GM12878 (cell line): Measurements from ENCODE around the gene CERT1. TPM values are rescaled to one million over a fixed set of nuclear protein-coding genes. Genes with fewer than 3 reads are reported as not detected.

ENCODE experiments used
- ATAC-seq: fragments of 200-7000 bp; cut with Tn5 transposase; 3 replicates; pipeline ENCODE4 v1.9.1; 2020; ENCODE audit warnings: mild to moderate bottlenecking, moderate library complexity
- BruUV-seq: library from RNA; stranded (reverse); fragments of 400-500 nt; replicated peaks from 2 replicates; lab custom pipeline; 2021; lab: Mats Ljungman, UMichigan
- CTCF ChIA-PET: fragments of 300-600 bp; sonication (Branson Sonifier 250); formaldehyde crosslinking; extraction: SDS; loops from one replicate; lab custom pipeline; 2021; ENCODE audit warnings: inconsistent platforms; lab: Yijun Ruan, JAX
- POLR2A ChIA-PET: fragments of 350-600 bp; formaldehyde crosslinking; extraction: SDS; loops from one replicate; lab custom pipeline; 2021; ENCODE audit warnings: inconsistent platforms; lab: Charles Lee
- RAD21 ChIA-PET: fragments of 300-600 bp; sonication (Branson Sonifier 250); formaldehyde crosslinking; loops from one replicate; lab custom pipeline; 2023; ENCODE audit warnings: antibody characterized with exemption; ENCODE audit not compliant: unreplicated experiment; lab: Charles Lee
- SMC1A ChIA-PET: fragments of 300-600 bp; sonication (Branson Sonifier 250); formaldehyde crosslinking; loops from one replicate; lab custom pipeline; 2023; ENCODE audit not compliant: unreplicated experiment, uncharacterized antibody; lab: Charles Lee
- DNase-seq: peaks from one replicate; pipeline ENCODE4 v3.0.0-alpha.2; 2011; ENCODE audit warnings: low read depth, low spot score
- FAIRE-seq: peaks from 3 replicates; lab custom pipeline; 2011; peaks lifted over from hg19 to GRCh38; lab: Jason Lieb, UNC
- H2AFZ ChIP-seq: 2 replicates; pipeline ENCODE4 v1.6.0; 2011; ENCODE audit warnings: low read depth, low read length, control low read depth; ENCODE audit not compliant: control insufficient read depth
- H3K27ac ChIP-seq: 2 replicates; pipeline ENCODE4 v1.5.1; 2011; ENCODE audit warnings: control low read depth; ENCODE audit not compliant: control insufficient read depth, insufficient read depth
- H3K27me3 ChIP-seq, 2 experiments: replicated peaks in 1 of 2; 2 replicates each; pipeline versions ENCODE4 v1.6.0 to v1.6.1; 2011; ENCODE audit warnings: low read length in 1 of 2; ENCODE audit not compliant: control insufficient read depth in 2 of 2, insufficient read depth in 2 of 2
- H3K36me3 ChIP-seq, 2 experiments: 2 replicates each; pipeline ENCODE4 v1.5.1; 2011; ENCODE audit warnings: low read length in 1 of 2; ENCODE audit not compliant: control insufficient read depth in 2 of 2, insufficient read depth in 2 of 2
- H3K4me1 ChIP-seq: 2 replicates; pipeline ENCODE4 v1.6.1; 2011; ENCODE audit warnings: mild to moderate bottlenecking, low read length, moderate library complexity, mixed read lengths; ENCODE audit not compliant: control insufficient read depth, insufficient read depth
- H3K4me2 ChIP-seq: 2 replicates; pipeline ENCODE4 v1.6.0; 2011; ENCODE audit warnings: control low read depth; ENCODE audit not compliant: control insufficient read depth, insufficient read depth
- H3K4me3 ChIP-seq: fragments of 200-600 bp; sonication (generic); 2 replicates; pipeline ENCODE4 v1.5.1; 2016
- H3K79me2 ChIP-seq: 2 replicates; pipeline ENCODE4 v1.6.0; 2011; ENCODE audit warnings: low read length; ENCODE audit not compliant: control insufficient read depth, insufficient read depth
- H3K9ac ChIP-seq: 2 replicates; pipeline ENCODE4 v1.8.0; 2011; ENCODE audit warnings: low read length, control low read depth, mixed read lengths; ENCODE audit not compliant: control insufficient read depth, insufficient read depth
- H3K9me3 ChIP-seq: replicated peaks from 3 replicates; pipeline ENCODE4 v1.5.1; 2011; ENCODE audit warnings: mild to moderate bottlenecking, low read length; ENCODE audit not compliant: control insufficient read depth, insufficient read depth
- H4K20me1 ChIP-seq: 2 replicates; pipeline ENCODE4 v1.6.0; 2011; ENCODE audit not compliant: control insufficient read depth, insufficient read depth
- CEBPB ChIP-seq, 2 experiments: fragments of 150-350 bp in 1 of 2; IDR thresholded peaks; 2 replicates each; pipeline ENCODE4 v1.6.1; 2012 to 2014; ENCODE audit warnings: low read depth in 2 of 2, low read length in 2 of 2, borderline replicate concordance in 1 of 2, inconsistent platforms in 1 of 2
- CHD2 ChIP-seq: IDR thresholded peaks from 2 replicates; pipeline ENCODE4 v1.6.1; 2011; ENCODE audit warnings: low read depth, low read length, improper control_type of control experiment, borderline replicate concordance
- FOS ChIP-seq: IDR thresholded peaks from 3 replicates; pipeline ENCODE4 v1.6.1; 2011; ENCODE audit warnings: borderline replicate concordance; ENCODE audit not compliant: insufficient read length; ENCODE audit errors: extremely low read depth
- HDAC6 ChIP-seq: fragments of 200-600 bp; sonication (generic); IDR thresholded peaks from one replicate; pipeline ENCODE4 v1.8.0; 2017; ENCODE audit warnings: antibody characterized with exemption; ENCODE audit not compliant: unreplicated experiment
- MTA3 ChIP-seq: IDR thresholded peaks from 2 replicates; pipeline ENCODE4 v1.6.1; 2012; ENCODE audit warnings: low read length, inconsistent platforms, borderline replicate concordance
- NFYB ChIP-seq: IDR thresholded peaks from 2 replicates; pipeline ENCODE4 v1.6.1; 2011; ENCODE audit warnings: low read depth, mild to moderate bottlenecking, low read length, improper control_type of control experiment, moderate library complexity; ENCODE audit not compliant: insufficient read depth
- NR2C2 ChIP-seq: IDR thresholded peaks from 2 replicates; pipeline ENCODE4 v1.6.1; 2011; ENCODE audit warnings: borderline replicate concordance, low read depth; ENCODE audit not compliant: control insufficient read depth, insufficient read length
- NRF1 ChIP-seq: conservative IDR thresholded peaks from 2 replicates; pipeline ENCODE4 v1.6.1; 2011; ENCODE audit warnings: mild to moderate bottlenecking, low read depth, low read length, improper control_type of control experiment
- RBBP5 ChIP-seq: fragments of 200-600 bp; sonication (generic); conservative IDR thresholded peaks from 2 replicates; pipeline ENCODE4 v1.6.1; 2016
- SREBF2 ChIP-seq: IDR thresholded peaks from 2 replicates; pipeline ENCODE4 v1.6.1; 2012; ENCODE audit warnings: mild to moderate bottlenecking, low read length
- ZZZ3 ChIP-seq: IDR thresholded peaks from 2 replicates; pipeline ENCODE4 v1.6.1; 2011; ENCODE audit warnings: low read depth; ENCODE audit not compliant: control insufficient read depth, insufficient read length
- WGBS: methylation state at CpG from one replicate; pipeline ENCODE4 v1.1.6; 2016; ENCODE audit warnings: low lambda C conversion rate; ENCODE audit not compliant: insufficient replicate concordance, insufficient coverage; ENCODE audit errors: missing lambda C conversion rate; 5-methylcytosine and 5-hydroxymethylcytosine counted together
- in situ Hi-C: fragments of 300-500 bp; cut with MboI; formaldehyde crosslinking; loops from 9 replicates; pipeline ENCODE4 v1.14.3; 2018; ENCODE audit warnings: mixed read lengths
- intact Hi-C: fragments of 100-400 bp; cut with micrococcal nuclease; formaldehyde crosslinking; loops from one replicate; pipeline ENCODE4 v1.14.2; 2022; ENCODE audit not compliant: unreplicated experiment
- polyA plus RNA-seq, 11 experiments: library from polyadenylated mRNA; depleted of rRNA in 4 of 11; unstranded in 6 of 11; stranded (reverse) in 5 of 11; fragments of >200 nt; fragmentation: Nextera tagmentation in 4 of 11; fragmentation: Illumina TruSeq in 1 of 11; extraction: Ambion mirVana in 4 of 11; extraction: Trizol in 1 of 11; gene quantifications; 1 replicate in 1 of 11; 2 replicates in 10 of 11; pipeline versions ENCODE4 v1.2.1 to v1.2.3, GENCODE V29; 2011 to 2016; ENCODE audit warnings: inconsistent platforms in 2 of 11, missing spikeins in 2 of 11, low read depth in 1 of 11
- total RNA-seq, 4 experiments: library from RNA; depleted of rRNA in 3 of 4; stranded (reverse); fragments of >200 nt in 3 of 4; fragmentation: Illumina TruSeq in 1 of 4; extraction: Trizol in 1 of 4; gene quantifications; 2 replicates each; pipeline versions ENCODE4 v1.2.1 to v1.2.3, GENCODE V29; 2013 to 2021
- TF ChIP-seq, protein P1 (sequence below): fragments of 450-650 bp; IDR thresholded peaks from 2 replicates; pipeline ENCODE4 v1.6.1; 2016; ENCODE audit warnings: mild to moderate bottlenecking
- TF ChIP-seq, protein P2 (sequence below): IDR thresholded peaks from 2 replicates; pipeline ENCODE4 v1.6.1; 2011; ENCODE audit warnings: low read depth, mild to moderate bottlenecking, low read length, moderate library complexity, borderline replicate concordance; ENCODE audit errors: extremely low read depth
- TF ChIP-seq, protein P3 (sequence below): fragments of 450-650 bp; IDR thresholded peaks from 2 replicates; pipeline ENCODE4 v1.6.1; 2014; ENCODE audit warnings: mild to moderate bottlenecking
- TF ChIP-seq, protein P4 (sequence below): IDR thresholded peaks from 2 replicates; pipeline ENCODE4 v1.6.1; 2011; ENCODE audit warnings: borderline replicate concordance, low read depth, mild to moderate bottlenecking, moderate library complexity, mixed read lengths, low read length; ENCODE audit not compliant: insufficient read depth; ENCODE audit errors: extremely low read length

Gene CERT1
- total and polyA plus RNA-seq, 10 of the 15 experiments (the other 5 are each of a cell fraction or from before 2014, with no cell fraction given) = 7.7 to 36.7 (median 25.6) TPM

DNA sequence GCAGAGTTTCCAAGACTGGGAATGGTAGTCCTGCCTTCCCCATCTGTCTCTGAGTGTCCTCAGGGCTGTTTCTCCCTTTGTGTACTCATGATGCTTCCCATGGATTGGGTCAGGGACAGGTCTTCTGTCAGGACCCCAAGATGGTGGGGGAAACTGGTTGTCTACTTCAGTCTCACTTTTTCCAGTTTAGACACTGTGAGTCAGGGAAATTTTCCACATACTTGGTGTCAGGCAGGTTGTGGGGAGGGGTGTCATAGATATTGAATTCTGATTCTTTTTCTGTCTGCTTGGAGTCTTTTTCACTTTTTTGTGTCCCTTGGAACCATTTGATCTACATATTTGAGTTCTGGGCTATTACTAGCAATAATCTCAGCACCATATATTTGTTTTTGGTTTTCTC, 10.6 kb upstream of the CERT1 start (continued):
- TF ChIP-seq, protein P1, sequence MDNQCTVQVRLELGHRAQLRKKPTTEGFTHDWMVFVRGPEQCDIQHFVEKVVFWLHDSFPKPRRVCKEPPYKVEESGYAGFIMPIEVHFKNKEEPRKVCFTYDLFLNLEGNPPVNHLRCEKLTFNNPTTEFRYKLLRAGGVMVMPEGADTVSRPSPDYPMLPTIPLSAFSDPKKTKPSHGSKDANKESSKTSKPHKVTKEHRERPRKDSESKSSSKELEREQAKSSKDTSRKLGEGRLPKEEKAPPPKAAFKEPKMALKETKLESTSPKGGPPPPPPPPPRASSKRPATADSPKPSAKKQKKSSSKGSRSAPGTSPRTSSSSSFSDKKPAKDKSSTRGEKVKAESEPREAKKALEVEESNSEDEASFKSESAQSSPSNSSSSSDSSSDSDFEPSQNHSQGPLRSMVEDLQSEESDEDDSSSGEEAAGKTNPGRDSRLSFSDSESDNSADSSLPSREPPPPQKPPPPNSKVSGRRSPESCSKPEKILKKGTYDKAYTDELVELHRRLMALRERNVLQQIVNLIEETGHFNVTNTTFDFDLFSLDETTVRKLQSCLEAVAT = no peak
- TF ChIP-seq ZZZ3 (no peak), CHD2 (no peak), NR2C2 (no peak)

DNA sequence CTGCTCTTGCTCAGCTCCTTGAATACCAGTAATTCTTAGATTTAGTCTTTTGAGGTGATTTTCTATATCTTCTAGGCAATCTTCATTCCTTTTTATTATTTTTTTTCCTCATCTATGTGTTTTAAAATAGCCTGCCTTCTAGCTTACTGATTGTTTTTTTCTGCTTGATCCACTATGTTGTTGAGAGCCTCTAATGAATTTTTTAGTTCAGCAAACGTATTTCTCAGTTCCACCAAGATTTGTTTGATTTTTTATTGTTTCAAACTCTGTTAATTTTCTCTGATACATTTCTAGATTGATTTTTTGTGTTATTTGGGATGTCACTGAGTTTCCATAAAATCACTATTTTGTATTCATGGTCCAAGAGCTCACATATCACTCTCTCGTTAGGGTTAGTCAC, 9.8 kb upstream of the CERT1 start:
- FAIRE-seq (no peak), DNase-seq (no peak), ATAC-seq (no peak)
- ChIA-PET RAD21 (interaction anchor here (1.0 to 3.9 kb wide), 6 partner anchors 9 to 155 kb away, joined by 3 to 19 read pairs (median 10); partner anchors contain the start of genes CERT1 and POLK), CTCF (interaction anchor here (0.6 to 1.5 kb wide), 4 partner anchors 19 to 208 kb away, joined by 3 to 5 read pairs (median 3); no protein-coding TSS in a partner anchor), SMC1A (interaction anchor here (0.6 to 7.7 kb wide), 11 partner anchors 9 to 1839 kb away, joined by 3 to 76 read pairs (median 5); partner anchors contain the start of gene POLK), POLR2A (interaction anchor here (0.6 to 2.2 kb wide), 4 partner anchors 9 to 45 kb away, joined by 3 to 9 read pairs (median 6); partner anchors contain the start of genes CERT1 and POLK)
- Histone ChIP-seq H3K4me3 (no peak overlapping the region), H3K9ac (no peak overlapping the region), H3K79me2 (peaks cover 94% of the 10 kb centered on the region), H3K27ac (no peak overlapping the region; the same call in 1 of the 2 replicates), H3K36me3 (peaks cover 0 to 2% of the 10 kb centered on the region in 2 experiments; a peak in 2 of 4 replicates), H4K20me1 (no peaks in the 10 kb centered on the region), H3K4me2 (no peak overlapping the region), H3K9me3 (peaks cover 19% of the 10 kb centered on the region), H3K4me1 (peaks cover 29% of the 10 kb centered on the region), H3K27me3 (no peaks in the 10 kb centered on the region), H2AFZ (no peak overlapping the region)
- no TSS peak for BruUV-seq
- 100% methylated on average over 2 of the region's 2 CpGs for WGBS
- intact Hi-C loops = no loop called here
- in situ Hi-C loops = no loop called here
- TF ChIP-seq HDAC6 (no peak), CEBPB (IDR thresholded peaks at IDR 0.05; ENCODE audit: borderline replicate concordance in 1 of 2, low read depth in 2 of 2, low read length in 2 of 2) (no peak), NR2C2 (no peak), NFYB (no peak), NRF1 (no peak), RBBP5 (no peak), MTA3 (no peak), SREBF2 (no peak), FOS (no peak)
- TF ChIP-seq, protein P2, sequence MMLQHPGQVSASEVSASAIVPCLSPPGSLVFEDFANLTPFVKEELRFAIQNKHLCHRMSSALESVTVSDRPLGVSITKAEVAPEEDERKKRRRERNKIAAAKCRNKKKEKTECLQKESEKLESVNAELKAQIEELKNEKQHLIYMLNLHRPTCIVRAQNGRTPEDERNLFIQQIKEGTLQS = no peak
- TF ChIP-seq, protein P3, sequence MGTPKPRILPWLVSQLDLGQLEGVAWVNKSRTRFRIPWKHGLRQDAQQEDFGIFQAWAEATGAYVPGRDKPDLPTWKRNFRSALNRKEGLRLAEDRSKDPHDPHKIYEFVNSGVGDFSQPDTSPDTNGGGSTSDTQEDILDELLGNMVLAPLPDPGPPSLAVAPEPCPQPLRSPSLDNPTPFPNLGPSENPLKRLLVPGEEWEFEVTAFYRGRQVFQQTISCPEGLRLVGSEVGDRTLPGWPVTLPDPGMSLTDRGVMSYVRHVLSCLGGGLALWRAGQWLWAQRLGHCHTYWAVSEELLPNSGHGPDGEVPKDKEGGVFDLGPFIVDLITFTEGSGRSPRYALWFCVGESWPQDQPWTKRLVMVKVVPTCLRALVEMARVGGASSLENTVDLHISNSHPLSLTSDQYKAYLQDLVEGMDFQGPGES = no peak
- TF ChIP-seq, protein P4, sequence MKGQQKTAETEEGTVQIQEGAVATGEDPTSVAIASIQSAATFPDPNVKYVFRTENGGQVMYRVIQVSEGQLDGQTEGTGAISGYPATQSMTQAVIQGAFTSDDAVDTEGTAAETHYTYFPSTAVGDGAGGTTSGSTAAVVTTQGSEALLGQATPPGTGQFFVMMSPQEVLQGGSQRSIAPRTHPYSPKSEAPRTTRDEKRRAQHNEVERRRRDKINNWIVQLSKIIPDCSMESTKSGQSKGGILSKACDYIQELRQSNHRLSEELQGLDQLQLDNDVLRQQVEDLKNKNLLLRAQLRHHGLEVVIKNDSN = no peak
- TF ChIP-seq, protein P1 = no peak
